Muscle layer of colon (tissue), 2 donors: ENCODE results near the gene TST.

Source experiments
- H3K27ac ChIP-seq: one replicate; pipeline ENCODE4 v1.7.0; 2013; ENCODE audit warnings: low read depth, mild to moderate bottlenecking, low read length, moderate library complexity
- H3K27me3 ChIP-seq, 2 donors: one replicate each; pipeline ENCODE4 v1.7.0; 2013; ENCODE audit warnings: low read length in 2 of 2, mild to moderate bottlenecking in 2 of 2; ENCODE audit not compliant: insufficient read depth in 2 of 2, control insufficient read depth in 1 of 2
- H3K36me3 ChIP-seq: one replicate; pipeline ENCODE4 v1.7.0; 2013; ENCODE audit warnings: mild to moderate bottlenecking, low read length; ENCODE audit not compliant: insufficient read depth
- H3K4me1 ChIP-seq: one replicate; pipeline ENCODE4 v1.7.0; 2013; ENCODE audit warnings: mild to moderate bottlenecking, low read length; ENCODE audit not compliant: insufficient read depth
- H3K4me3 ChIP-seq, 2 donors: one replicate each; pipeline ENCODE4 v1.7.0; 2013; ENCODE audit warnings: low read length in 2 of 2, low read depth in 1 of 2, mild to moderate bottlenecking in 1 of 2, moderate library complexity in 1 of 2
- H3K9ac ChIP-seq: one replicate; pipeline ENCODE4 v1.7.0; 2013; ENCODE audit warnings: low read length
- H3K9me3 ChIP-seq: one replicate; pipeline ENCODE4 v1.7.0; 2013; ENCODE audit warnings: mild to moderate bottlenecking, low read length
- donor health status: abdominal sarcoma.
- donor health status: Adenocarcinoma of cecum.

TST gene

GRCh38 chr22:37060801-37061610 is 41.8 kb upstream of the TST start:
- Histone ChIP-seq H3K4me1 (no peaks in the 10 kb centered on the region), H3K27ac (no peak overlapping the region), H3K4me3 (no peak overlapping the region), H3K36me3 (peaks cover 20% of the 10 kb centered on the region), H3K9ac (no peak overlapping the region), H3K27me3 (peaks cover 0 to 3% of the 10 kb centered on the region in 2 donors), H3K9me3 (no peaks in the 10 kb centered on the region)

- H3K9ac ChIP-seq = no peak overlapping the region
- H3K27ac ChIP-seq = no peak overlapping the region
- no peaks in the 10 kb centered on the region for H3K4me1 ChIP-seq
- H3K4me3 ChIP-seq = no peak overlapping the region
- H3K27me3 ChIP-seq = no peaks in the 10 kb centered on the region
- peaks cover 31% of the 10 kb centered on the region for H3K36me3 ChIP-seq
- H3K9me3 ChIP-seq = no peaks in the 10 kb centered on the region
Observed at GRCh38 chr22:37059876-37060449, 40.7 kb upstream of the TST start.

- Histone ChIP-seq H3K4me1 (no peaks in the 10 kb centered on the region), H3K27ac (no peak overlapping the region), H3K9ac (no peak overlapping the region), H3K36me3 (peaks cover 32% of the 10 kb centered on the region), H3K27me3 (no peaks in the 10 kb centered on the region), H3K9me3 (no peaks in the 10 kb centered on the region), H3K4me3 (no peak overlapping the region)
Observed at GRCh38 chr22:37058917-37059701, 39.9 kb upstream of the TST start.

GRCh38 chr22:37057796-37058510 is 38.7 kb upstream of the TST start:
- Histone ChIP-seq H3K27ac (no peak overlapping the region), H3K4me3 (no peak overlapping the region), H3K4me1 (peaks cover under 1% of the 10 kb centered on the region), H3K27me3 (no peaks in the 10 kb centered on the region), H3K9me3 (no peaks in the 10 kb centered on the region), H3K9ac (no peak overlapping the region), H3K36me3 (peaks cover 32% of the 10 kb centered on the region)

- H3K4me1 ChIP-seq = peaks cover 8% of the 10 kb centered on the region
- no peak overlapping the region for H3K9ac ChIP-seq
- H3K36me3 ChIP-seq = peaks cover 32% of the 10 kb centered on the region
- H3K9me3 ChIP-seq = no peaks in the 10 kb centered on the region
- no peak overlapping the region for H3K27ac ChIP-seq
- H3K27me3 ChIP-seq = no peaks in the 10 kb centered on the region
- H3K4me3 ChIP-seq = no peak overlapping the region
Observed at GRCh38 chr22:37057226-37057625, 38.0 kb upstream of the TST start.

GRCh38 chr22:37056246-37056645 is 37.0 kb upstream of the TST start:
- Histone ChIP-seq H3K27me3 (no peaks in the 10 kb centered on the region), H3K9ac (no peak overlapping the region), H3K27ac (no peak overlapping the region), H3K4me3 (no peak overlapping the region), H3K4me1 (peaks cover 12% of the 10 kb centered on the region), H3K36me3 (peaks cover 32% of the 10 kb centered on the region), H3K9me3 (no peaks in the 10 kb centered on the region)

- no peak overlapping the region for H3K4me3 ChIP-seq
- H3K9ac ChIP-seq = no peak overlapping the region
- peaks cover 12% of the 10 kb centered on the region for H3K4me1 ChIP-seq
- H3K9me3 ChIP-seq = no peaks in the 10 kb centered on the region
- no peaks in the 10 kb centered on the region for H3K27me3 ChIP-seq
- no peak overlapping the region for H3K27ac ChIP-seq
- H3K36me3 ChIP-seq = peaks cover 32% of the 10 kb centered on the region
Observed at GRCh38 chr22:37054600-37055365, 35.5 kb upstream of the TST start.

GRCh38 chr22:37054056-37054395 is 34.8 kb upstream of the TST start:
- no peak overlapping the region for H3K9ac ChIP-seq
- H3K9me3 ChIP-seq = no peaks in the 10 kb centered on the region
- H3K4me3 ChIP-seq = no peak overlapping the region
- H3K27ac ChIP-seq = no peak overlapping the region
- H3K36me3 ChIP-seq = peaks cover 32% of the 10 kb centered on the region
- H3K4me1 ChIP-seq = peaks cover 12% of the 10 kb centered on the region
- H3K27me3 ChIP-seq = no peaks in the 10 kb centered on the region

- Histone ChIP-seq H3K9me3 (no peaks in the 10 kb centered on the region), H3K4me1 (peaks cover 12% of the 10 kb centered on the region), H3K9ac (no peak overlapping the region), H3K27me3 (no peaks in the 10 kb centered on the region), H3K4me3 (no peak overlapping the region), H3K36me3 (peaks cover 29% of the 10 kb centered on the region), H3K27ac (no peak overlapping the region)
Observed at GRCh38 chr22:37053310-37054055, 34.2 kb upstream of the TST start.
